NB4 (cell line): ENCODE data around the gene PARD3.

Experiments
- DNase-seq: peaks from one replicate; pipeline ENCODE4 v3.0.0; 2010; ENCODE audit warnings: low read depth
- H3K4me3 ChIP-seq: one replicate; pipeline ENCODE4 v1.5.1; 2011; ENCODE audit warnings: mild to moderate bottlenecking, low read depth, low read length, moderate library complexity
- MYC ChIP-seq: IDR thresholded peaks from 2 replicates; pipeline ENCODE4 v1.6.1; 2011; ENCODE audit warnings: low read depth, low read length
- POLR2A ChIP-seq: IDR thresholded peaks from 2 replicates; pipeline ENCODE4 v1.6.1; 2011; ENCODE audit warnings: mild to moderate bottlenecking; ENCODE audit not compliant: insufficient read length; ENCODE audit errors: extremely low read depth
- TF ChIP-seq, protein P1 (sequence below): IDR thresholded peaks from one replicate; pipeline ENCODE4 v1.5.1; 2012; ENCODE audit warnings: low read depth, low read length
- TF ChIP-seq, protein P2 (sequence below): IDR thresholded peaks from 2 replicates; pipeline ENCODE4 v1.6.1; 2011; ENCODE audit warnings: low read depth, low read length

Gene PARD3

DNA sequence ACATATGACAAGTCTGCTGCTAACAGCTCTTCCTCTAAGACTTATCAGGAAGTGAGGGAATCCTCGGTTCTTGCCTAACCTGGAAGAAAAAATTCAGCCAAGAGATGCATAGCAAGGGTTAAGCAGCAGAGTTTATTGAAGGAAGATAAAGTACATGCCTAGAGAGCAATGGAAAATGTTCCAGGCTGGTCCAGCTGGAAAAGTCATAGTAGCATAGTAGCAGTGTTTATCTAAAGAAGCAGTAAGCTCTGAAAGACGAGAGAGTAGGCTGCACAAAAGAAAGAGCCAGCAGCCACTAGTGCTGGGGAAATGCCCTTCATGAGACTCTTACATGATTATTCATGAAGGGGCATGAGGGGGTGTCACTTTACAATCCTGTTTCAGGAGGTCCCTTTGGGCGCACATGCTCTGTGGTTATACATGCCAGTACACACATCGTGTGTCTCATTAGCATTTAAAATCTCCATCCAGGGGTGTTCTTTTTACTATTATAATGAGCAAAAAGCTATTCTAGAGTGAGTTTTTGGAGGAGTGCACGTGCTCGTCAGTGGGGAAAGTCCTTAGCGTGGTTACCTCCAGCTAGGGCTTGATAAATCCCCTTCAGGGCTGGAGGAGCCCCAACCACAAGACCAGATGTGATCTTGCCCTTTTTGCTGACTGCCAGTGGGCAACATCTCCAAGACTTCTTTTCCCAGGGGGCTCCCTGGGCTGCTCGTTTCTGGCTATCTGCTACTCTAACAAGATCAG is 716.1 kb downstream of the PARD3 start:
- TF ChIP-seq, protein P1, sequence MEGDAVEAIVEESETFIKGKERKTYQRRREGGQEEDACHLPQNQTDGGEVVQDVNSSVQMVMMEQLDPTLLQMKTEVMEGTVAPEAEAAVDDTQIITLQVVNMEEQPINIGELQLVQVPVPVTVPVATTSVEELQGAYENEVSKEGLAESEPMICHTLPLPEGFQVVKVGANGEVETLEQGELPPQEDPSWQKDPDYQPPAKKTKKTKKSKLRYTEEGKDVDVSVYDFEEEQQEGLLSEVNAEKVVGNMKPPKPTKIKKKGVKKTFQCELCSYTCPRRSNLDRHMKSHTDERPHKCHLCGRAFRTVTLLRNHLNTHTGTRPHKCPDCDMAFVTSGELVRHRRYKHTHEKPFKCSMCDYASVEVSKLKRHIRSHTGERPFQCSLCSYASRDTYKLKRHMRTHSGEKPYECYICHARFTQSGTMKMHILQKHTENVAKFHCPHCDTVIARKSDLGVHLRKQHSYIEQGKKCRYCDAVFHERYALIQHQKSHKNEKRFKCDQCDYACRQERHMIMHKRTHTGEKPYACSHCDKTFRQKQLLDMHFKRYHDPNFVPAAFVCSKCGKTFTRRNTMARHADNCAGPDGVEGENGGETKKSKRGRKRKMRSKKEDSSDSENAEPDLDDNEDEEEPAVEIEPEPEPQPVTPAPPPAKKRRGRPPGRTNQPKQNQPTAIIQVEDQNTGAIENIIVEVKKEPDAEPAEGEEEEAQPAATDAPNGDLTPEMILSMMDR, result no peak
- TF ChIP-seq, protein P2, sequence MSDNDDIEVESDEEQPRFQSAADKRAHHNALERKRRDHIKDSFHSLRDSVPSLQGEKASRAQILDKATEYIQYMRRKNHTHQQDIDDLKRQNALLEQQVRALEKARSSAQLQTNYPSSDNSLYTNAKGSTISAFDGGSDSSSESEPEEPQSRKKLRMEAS, result no peak
- TF ChIP-seq MYC, result no peak
- no peak for TF ChIP-seq POLR2A
- no peak for DNase-seq
- no peak overlapping the region for H3K4me3 ChIP-seq

DNA sequence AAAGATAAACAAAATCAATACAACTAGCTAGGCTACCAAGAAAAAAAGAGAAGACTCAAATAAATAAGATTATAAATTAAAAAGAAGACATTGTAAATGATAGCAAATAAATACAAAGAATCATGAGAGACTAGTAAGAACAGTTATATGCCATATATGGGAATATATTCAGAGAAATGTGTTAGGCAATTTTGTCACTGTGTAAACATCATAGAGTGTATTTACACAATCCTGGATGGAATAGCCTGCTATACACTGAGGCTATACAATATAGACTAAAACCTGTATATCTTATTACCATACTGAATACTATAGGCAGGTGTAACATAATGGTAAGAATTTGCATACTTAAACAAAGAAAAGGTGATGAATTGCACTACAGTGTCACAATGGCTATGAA is 717.4 kb downstream of the PARD3 start:
- H3K4me3 ChIP-seq, result no peak overlapping the region
- no peak for TF ChIP-seq MYC
- TF ChIP-seq, protein P1, result no peak
- TF ChIP-seq, protein P2, result no peak
- TF ChIP-seq POLR2A, result no peak
- no peak for DNase-seq

DNA sequence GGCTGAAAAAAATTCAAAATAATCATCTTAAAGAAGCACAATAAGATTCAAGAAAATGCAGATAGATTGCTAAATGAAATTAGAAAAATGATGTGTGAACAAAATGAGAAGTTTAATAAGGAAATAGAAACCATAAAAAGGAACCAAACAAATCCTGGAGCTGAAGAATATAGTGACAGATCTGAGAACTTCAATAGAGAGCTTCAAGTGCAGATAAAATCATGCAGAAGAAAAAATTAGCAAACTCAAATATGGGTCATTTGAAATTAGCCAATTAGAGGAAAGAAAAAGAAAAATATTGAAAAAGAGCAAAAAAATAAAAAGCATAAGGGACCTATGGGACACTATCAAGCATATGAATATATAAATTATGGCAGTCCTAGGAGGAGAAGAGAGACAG is 720.1 kb downstream of the PARD3 start:
- TF ChIP-seq POLR2A, result no peak
- TF ChIP-seq, protein P1, result no peak
- no peak for TF ChIP-seq MYC
- TF ChIP-seq, protein P2, result no peak
- DNase-seq, result no peak
- H3K4me3 ChIP-seq, result no peak overlapping the region

DNA sequence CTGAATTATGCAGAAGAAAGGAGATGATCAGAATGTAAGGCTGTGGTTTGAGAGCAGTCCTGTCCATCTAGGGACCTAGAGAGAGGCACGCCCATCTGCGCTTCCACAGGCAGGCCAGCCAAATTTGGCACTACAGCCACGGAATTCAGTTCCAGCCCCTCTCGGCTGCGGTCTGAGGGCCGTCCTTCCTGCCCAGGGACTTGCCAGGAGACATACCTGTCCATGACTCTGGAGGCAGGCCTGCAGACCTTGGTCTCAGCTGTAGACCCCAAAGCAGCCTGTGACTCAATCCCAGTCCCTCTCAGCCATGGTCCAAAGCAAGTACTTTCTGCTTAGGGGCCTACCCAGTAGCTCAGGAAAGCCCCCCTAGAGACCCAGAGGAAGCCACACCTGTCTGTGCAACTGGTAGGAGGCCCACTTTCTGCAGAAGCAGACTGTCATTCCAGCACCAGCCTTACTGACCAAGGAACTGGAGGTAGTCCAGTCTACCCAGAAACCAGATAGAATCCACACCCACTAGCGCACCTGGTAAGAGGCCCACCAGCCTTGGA is 720.9 kb downstream of the PARD3 start:
- TF ChIP-seq, protein P1, result no peak
- TF ChIP-seq POLR2A (no peak), MYC (no peak)
- no peak overlapping the region for H3K4me3 ChIP-seq
- DNase-seq, result no peak

DNA sequence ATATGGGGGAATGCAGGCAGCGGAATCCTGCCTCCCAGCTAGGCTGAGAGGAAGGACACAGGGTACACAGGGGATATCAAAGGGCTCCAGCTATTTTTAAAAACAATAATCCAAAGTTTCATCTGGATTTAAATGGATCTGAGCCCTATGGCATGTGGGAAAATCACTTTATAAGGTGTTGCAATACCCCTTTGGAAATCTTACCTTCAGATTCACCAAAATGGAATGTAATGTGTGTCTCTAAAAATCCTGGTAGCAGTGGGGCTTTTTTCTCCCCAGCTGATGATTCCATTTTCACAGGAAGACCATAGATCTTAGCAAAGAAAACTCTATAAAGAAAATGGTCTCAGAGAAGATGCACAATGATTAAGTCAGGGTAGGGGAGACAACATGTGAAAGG is 722.2 kb downstream of the PARD3 start:
- no peak overlapping the region for H3K4me3 ChIP-seq
- TF ChIP-seq MYC (no peak), POLR2A (no peak)
- TF ChIP-seq, protein P2, result no peak
- TF ChIP-seq, protein P1, result no peak
- no peak for DNase-seq
